CD4-positive, alpha-beta T cell treated with Interleukin-1 beta for 1 hour (primary cell): Measurements from ENCODE around the gene MYO3B.
"Not testable (repeated sequence)": the region's sequence is repeated elsewhere in the genome, so short reads cannot be mapped to it uniquely, and the experiment has no call there.

ENCODE experiments used
- DNase-seq, 2 donors: peaks; one replicate each; pipeline ENCODE4 v3.0.0-alpha.2; 2020 to 2022

MYO3B gene

DNA sequence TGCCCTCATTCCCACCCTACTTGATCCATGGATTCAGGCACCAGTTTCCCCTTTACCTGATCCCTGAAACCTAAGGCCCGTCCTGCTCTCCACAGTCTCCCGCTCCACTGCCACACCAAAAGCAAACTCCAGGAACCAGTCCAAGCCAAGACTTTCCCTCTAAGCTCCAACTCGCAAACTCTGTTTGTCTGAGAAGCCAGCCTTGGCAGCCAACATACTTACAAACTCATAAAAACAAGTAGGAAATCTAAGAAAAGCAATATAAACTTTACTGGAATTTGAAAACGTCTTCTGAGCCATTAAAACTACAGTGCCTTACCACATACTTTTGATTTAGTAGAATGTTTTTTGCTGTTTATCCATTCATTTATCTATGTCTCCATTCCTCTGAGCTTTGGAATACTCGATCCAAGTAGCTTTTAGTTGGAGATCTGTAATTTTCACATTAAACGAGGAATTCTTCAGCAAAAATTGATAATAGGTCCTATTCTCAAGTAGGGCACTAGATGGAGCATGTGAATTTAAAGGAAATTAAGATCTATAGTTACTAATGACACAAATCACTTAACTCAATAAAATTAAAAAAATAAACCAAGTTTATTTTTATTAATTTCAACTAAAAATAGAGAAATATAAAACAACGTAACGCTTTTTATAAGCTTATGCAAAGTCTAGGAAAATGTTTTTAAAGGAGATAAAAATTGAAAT, 199.7 kb downstream of the MYO3B start:
- no peak for DNase-seq

GRCh38 chr2:170380267-170380666, 202.3 kb downstream of the MYO3B start:
- no peak for DNase-seq

DNA sequence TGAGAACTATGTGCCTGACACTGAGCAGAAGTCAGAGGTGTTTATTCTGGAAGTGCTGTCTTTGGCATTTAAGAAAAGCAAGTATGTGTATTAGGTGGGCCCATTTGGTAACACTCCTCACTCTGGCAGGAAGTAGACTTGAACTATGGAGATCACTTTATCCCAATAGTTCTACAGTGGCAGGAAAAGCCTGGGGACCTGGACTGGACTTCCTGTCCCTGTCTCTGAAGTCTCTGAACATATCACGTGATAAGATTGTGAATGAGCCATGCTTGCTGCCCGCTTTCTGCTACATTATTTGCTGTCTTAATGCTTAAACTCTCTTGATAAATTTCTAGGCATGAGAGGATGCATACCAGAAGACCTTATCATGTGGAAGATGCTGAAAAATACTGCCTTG, 203.7 kb downstream of the MYO3B start:
- DNase-seq, result no peak

- no peak for DNase-seq
These were observed 208.6 kb downstream of the MYO3B start for GRCh38 chr2:170386554-170386953.

GRCh38 chr2:170391018-170391417, 213.1 kb downstream of the MYO3B start:
- no peak for DNase-seq

GRCh38 chr2:170391697-170392096, 213.8 kb downstream of the MYO3B start:
- DNase-seq, result no peak

DNA sequence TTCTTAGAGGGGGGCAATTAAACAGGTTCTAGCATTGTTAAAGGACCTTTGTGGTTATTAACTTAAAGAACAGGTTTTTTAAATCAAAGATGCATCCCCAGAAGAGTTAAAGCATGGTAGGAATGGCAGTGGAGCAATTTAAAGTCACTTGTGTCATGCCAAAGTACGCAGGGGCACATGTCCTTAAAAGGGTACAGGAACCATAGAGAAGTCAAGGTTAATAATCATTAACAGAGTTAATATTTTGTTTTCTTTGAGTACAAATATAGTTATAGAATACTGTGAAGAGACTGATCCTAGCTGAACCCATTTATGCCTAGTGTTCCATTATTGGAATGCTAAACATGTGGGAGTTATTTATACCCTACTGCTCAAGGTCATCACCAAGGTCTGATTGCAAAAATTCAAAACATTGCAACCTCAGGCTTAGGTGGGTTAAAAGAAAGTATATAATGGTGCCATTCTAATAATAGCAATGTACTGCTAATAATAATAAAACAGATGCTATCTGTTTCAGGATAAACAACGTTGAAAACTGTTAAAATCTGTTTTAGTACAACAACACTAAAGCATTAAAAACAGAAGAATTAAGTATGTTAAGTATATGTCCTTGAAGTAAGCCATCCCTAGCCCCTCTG, 216.0 kb downstream of the MYO3B start:
- no peak for DNase-seq

DNA sequence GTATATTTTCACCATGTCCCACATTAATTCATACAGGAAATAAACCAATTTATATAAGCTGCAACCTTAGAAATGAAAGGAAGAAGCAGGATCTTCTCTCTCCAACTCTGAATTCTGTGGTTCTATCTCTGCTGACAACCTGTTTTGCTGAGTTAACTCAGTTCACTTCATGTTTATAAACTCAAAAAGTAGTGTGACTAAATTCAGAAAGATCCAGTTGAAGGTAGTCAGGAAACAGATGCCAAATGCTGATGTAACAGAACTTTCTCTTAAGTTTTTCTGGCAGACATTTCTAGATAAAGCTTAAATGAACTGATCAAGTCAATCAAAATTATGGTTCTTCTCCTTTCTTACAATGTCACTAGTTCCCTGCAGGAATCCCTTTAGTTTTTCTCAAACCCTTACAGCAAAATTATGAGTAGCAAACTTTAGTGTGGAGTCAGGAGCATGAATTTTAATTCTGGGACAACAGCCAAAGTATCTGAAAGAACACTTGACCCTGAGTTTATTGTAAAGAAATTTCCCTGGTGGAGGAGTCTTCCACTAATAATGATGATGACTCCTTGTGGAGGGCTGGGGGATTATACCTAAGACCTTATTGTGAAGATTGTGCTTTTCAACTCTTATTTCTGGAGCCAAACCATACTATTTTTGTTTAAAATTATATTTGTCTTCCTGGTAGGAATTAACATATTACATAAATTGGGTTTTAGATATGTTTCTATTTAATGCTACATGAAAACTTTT, 216.9 kb downstream of the MYO3B start:
- DNase-seq, result no peak

DNA sequence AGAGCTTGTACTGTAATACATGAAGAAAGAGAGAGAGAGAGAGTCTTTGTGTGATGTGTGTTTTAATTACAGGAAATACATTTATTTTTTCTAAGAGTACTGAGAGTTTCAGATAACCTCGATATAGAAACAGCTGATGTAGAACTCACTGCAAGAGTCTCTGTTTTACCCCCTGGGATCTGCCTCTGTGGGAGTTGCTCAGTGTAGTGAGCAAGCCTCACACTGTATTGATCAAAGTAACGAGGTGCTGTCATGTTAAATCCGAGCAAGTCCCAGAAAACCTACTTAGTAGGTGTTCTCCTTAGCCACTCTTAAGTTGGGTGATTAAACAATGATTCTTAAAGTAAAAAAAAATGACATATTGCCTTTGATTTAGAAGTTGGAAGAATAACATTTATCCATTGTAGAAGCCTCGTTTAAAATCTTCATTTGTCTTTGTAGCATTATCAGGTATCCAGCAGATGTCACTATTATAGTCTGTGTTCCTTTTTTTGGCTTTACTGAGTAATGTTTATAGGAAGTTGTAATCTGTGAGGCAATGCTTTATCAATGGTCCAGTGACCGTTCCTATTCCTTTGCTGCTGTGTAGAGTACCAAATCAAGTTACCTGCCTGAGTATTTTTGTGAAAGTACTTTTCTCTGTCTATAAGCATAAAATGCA, 219.0 kb downstream of the MYO3B start:
- no peak for DNase-seq

DNA sequence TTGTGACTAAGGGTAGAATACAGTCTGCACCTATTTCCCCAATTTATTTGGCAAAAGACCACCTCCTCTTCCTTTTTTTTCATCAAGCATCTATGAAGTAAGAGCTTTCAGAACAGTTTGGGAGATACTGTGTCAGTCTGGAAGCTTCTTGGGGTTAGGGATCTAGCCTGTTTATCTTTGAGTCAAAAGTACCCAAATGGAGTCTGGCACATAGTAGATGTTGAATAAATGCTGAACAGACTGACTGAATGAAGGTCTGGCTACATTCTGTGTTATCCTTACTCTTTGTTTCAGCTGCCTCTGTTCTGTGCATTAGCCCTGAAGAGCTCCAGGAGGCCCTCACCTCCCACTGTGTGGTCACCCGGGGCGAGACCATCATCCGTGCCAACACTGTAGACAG, 223.2 kb downstream of the MYO3B start:
- no peak for DNase-seq

DNA sequence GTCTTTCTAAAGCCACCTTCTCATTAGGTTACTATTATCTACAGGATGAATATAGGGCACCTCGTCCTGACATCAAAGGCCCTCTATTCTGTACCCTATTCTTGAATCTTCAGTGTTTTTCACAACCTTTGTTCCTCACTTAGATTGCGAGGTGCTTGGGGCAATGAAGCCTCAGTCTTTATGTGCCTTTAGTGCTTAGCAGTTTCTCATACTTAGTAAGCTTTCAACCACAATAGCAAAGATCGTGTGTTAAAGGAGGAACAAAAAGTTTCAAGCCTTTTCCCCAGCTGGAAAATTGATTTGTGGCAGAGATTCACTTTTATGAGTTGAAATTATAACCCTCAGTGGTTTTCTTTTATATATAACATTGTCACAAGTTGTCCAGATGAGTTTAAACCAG, 226.9 kb downstream of the MYO3B start:
- DNase-seq, result no peak

- DNase-seq, result no peak
These were observed 227.4 kb downstream of the MYO3B start for GRCh38 chr2:170405326-170405725.

DNA sequence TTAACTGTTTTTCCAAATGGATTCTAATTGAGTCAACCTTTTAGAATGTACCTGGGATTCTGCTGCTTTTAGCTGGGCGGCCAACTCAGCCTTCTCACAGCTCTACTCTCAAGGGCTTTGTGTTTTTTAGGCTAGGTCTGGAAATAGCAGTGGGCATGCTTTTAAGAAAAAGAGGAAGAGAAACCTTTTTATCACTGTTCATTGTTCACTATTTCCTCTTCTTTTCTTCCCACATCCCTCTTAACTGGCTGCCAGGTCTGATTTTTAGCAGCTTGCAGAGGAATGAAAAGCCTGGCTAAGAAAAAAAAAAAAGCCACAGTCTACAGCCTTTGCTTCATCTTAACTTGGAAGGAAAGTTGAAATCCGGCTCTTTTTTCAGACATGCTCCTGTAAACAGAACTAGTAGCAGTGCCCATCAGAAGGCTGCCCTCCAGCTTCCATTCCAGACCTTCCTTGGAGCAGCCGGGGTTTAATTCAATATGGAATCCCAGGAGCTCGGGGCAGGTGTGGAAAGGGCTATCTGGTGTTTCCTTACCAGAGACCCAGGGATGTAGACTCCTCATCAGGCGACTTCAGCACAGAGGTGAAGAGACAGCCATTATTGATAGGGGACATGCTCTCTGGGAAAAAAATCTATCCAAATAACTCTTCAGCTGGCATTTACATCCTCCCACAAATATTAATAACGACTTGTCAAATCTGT, 230.7 kb downstream of the MYO3B start:
- no peak for DNase-seq

- peak; percentile 60 to 70 for DNase-seq
These were observed 231.2 kb downstream of the MYO3B start for GRCh38 chr2:170409164-170409535.

- no peak for DNase-seq
These were observed 233.7 kb downstream of the MYO3B start for GRCh38 chr2:170411660-170412059.

- DNase-seq, result no peak
These were observed 243.2 kb downstream of the MYO3B start for GRCh38 chr2:170420961-170421687.

DNA sequence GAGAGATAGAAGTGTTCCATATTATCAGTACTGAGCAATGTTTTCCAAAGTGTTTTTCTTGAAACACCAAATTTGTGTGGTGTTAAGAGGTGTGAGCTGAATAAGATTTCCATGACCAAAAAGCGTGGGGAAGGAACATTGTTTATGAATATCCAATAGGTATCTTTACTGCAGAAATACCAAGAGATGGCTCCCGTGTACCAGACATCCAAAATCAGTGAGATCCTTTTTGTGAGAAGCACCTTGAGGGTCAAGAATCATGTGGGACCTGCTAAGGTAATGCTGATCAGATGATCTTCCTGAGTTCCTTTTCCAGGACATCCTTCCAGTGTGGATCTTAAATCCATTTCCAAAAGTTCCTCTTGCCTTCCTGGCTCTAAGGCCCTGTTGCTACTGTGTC, 246.0 kb downstream of the MYO3B start:
- no peak for DNase-seq

DNA sequence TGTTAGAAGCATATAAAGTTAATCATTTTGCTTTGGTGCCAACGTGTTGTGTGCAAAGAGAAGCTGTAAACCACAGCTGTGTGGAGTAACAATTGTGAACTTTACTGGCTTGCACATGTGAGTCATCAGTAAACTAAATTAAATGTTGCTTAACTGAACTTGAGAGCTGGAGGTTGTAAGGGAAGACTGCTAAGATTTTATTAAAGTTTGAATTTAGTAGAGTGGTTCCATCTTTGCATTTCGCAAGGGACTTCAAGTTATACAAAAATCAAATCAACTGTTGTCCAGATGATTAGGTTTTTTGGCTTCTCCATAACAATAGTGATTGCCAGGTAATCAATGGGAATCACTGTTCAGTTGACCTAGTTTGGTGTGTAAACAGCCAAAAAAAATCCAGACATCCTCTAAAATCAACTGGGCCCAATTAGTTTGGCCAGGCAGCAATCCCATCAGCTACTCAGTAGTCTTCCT, 247.4 kb downstream of the MYO3B start:
- no peak for DNase-seq

GRCh38 chr2:170428868-170429267, 250.9 kb downstream of the MYO3B start:
- no peak for DNase-seq

DNA sequence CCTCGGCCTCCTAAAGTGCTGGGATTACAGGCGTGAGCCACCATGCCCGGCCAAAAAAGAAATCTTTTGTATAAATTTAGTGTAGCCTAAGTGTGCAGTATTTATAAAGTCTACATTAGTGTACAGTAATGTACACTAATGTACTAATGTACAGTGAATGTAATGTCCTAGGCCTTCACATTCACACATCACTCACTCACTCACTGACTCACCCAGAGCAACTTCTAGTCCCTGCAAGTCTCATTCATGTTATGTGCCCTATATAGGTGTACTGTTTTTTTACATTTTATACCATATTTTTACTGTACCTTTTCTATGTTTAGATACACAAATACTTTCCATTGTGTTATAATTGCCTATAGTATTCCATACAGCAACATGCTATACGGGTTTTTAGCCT, 254.9 kb downstream of the MYO3B start:
- no peak for DNase-seq

GRCh38 chr2:170433448-170433847, 255.5 kb downstream of the MYO3B start:
- DNase-seq, result no peak

DNA sequence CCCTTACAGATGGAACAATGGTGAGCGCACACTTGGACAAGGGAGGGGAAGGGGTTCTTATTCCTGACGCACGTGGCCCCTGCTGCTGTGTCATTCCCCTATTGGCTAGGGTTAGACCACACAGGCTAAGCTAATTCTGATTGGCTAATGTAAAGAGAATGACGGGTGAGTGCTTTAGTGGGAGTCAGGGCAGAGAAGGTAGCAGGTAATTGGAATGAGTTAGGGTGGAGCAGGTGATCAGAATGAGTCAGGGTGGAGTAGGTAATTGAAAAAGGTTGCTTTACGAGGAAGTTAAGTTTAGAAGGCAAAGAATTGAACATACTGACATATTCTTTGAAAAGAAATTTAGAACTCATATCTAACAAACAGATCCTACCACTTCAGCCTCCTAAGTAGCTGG, 256.4 kb downstream of the MYO3B start:
- not testable (repeated sequence) for DNase-seq
